ENCODE measurements around the gene KCNAB3.
A peak's percentile ranks its signal among the peaks of the same experiment; 100 is the strongest.
"Not testable (repeated sequence)": the region's sequence is repeated elsewhere in the genome, so short reads cannot be mapped to it uniquely, and the experiment has no call there.

KCNAB3 gene

DNA sequence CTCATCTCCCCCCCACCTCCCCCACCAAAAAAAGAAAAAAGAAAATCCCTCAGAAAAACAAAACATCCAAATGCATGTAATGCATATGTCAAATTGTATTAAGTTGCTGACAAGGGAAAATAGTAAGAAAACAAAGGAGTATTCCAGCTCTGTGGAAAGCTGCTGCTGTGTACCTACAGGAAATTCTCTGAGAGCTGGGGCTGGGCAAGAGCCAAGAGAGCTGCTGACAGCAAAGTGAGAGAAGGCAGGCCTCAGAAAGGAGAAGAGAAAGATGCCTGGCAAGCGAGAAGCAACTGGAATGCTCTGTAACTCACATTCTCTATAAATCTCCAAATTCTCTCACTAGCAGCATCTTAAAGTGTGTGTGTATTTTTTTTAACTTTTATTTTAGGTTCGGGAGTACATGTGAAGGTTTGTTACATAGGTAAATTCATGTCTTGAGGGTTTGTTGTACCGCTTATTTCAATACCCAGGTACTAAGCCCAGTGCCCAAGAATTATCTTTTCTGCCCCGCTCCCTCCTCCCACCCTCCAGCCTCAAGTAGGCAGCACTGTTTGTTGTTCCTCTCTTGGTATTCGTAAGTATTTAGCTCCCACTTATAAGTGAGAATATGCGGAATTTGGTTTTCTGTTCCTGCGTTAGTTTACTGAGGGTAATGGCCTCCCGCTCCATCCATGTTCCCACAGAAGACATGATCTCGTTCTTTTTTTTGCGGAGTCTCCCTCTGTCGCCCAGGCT lies 26.7 kb upstream of the KCNAB3 start:
- H3K36me3 ChIP-seq (ENCODE audit: control insufficient read depth in 2 of 2, insufficient read depth in 2 of 2, low read length in 2 of 2): no peaks in the 10 kb centered on the region
- no peak overlapping the region for H3K4me3 ChIP-seq (ENCODE audit: low read length in 2 of 2)
- H3K27ac ChIP-seq (ENCODE audit: low read length): peak overlapping the region; percentile 46
- H3K4me1 ChIP-seq (ENCODE audit: control insufficient read depth, insufficient read depth, low read length): peaks cover 20% of the 10 kb centered on the region
- H3K9me3 ChIP-seq (ENCODE audit: control insufficient read depth in 2 of 2, low read length in 2 of 2): no peaks in the 10 kb centered on the region
- H3K27me3 ChIP-seq (ENCODE audit: control insufficient read depth in 1 of 2, insufficient read depth in 2 of 2, low read length in 2 of 2): no peaks in the 10 kb centered on the region
- peak overlapping the region in 1 of 2 donors; percentile 42 for H3K9ac ChIP-seq (ENCODE audit: low read length in 2 of 2)

- Histone ChIP-seq H3K4me3 (ENCODE audit: low read length in 2 of 2) (no peak overlapping the region), H3K27me3 (ENCODE audit: control insufficient read depth in 1 of 2, insufficient read depth in 2 of 2, low read length in 2 of 2) (no peaks in the 10 kb centered on the region), H3K9ac (ENCODE audit: low read length in 2 of 2) (peak overlapping the region in 1 of 2 donors; percentile 16), H3K4me1 (ENCODE audit: control insufficient read depth, insufficient read depth, low read length) (peaks cover 20% of the 10 kb centered on the region), H3K27ac (ENCODE audit: low read length) (peak overlapping the region; percentile 46), H3K36me3 (ENCODE audit: control insufficient read depth in 2 of 2, insufficient read depth in 2 of 2, low read length in 2 of 2) (no peaks in the 10 kb centered on the region), H3K9me3 (ENCODE audit: control insufficient read depth in 2 of 2, low read length in 2 of 2) (no peaks in the 10 kb centered on the region)
Measured at GRCh38 chr17:7955414-7956227, 26.0 kb upstream of the KCNAB3 start.

- not testable (repeated sequence) for H3K27me3 ChIP-seq (ENCODE audit: control insufficient read depth in 1 of 2, insufficient read depth in 2 of 2, low read length in 2 of 2); H3K4me3 ChIP-seq (ENCODE audit: low read length in 2 of 2); H3K36me3 ChIP-seq (ENCODE audit: control insufficient read depth in 2 of 2, insufficient read depth in 2 of 2, low read length in 2 of 2); H3K9ac ChIP-seq (ENCODE audit: low read length in 2 of 2); H3K27ac ChIP-seq (ENCODE audit: low read length); H3K9me3 ChIP-seq (ENCODE audit: control insufficient read depth in 2 of 2, low read length in 2 of 2)
- H3K4me1 ChIP-seq (ENCODE audit: control insufficient read depth, insufficient read depth, low read length): peaks cover 20% of the 10 kb centered on the region
Measured at GRCh38 chr17:7953266-7953665, 23.6 kb upstream of the KCNAB3 start.

GRCh38 chr17:7951143-7951792 lies 21.6 kb upstream of the KCNAB3 start:
- H3K4me3 ChIP-seq (ENCODE audit: low read length in 2 of 2): peak overlapping the region in 1 of 2 donors; percentile 9
- peak overlapping the region; percentile 76 for H3K27ac ChIP-seq (ENCODE audit: low read length)
- peaks cover 15 to 23% of the 10 kb centered on the region in 2 donors for H3K36me3 ChIP-seq (ENCODE audit: control insufficient read depth in 2 of 2, insufficient read depth in 2 of 2, low read length in 2 of 2)
- H3K27me3 ChIP-seq (ENCODE audit: control insufficient read depth in 1 of 2, insufficient read depth in 2 of 2, low read length in 2 of 2): no peaks in the 10 kb centered on the region
- H3K9me3 ChIP-seq (ENCODE audit: control insufficient read depth in 2 of 2, low read length in 2 of 2): no peaks in the 10 kb centered on the region
- peak overlapping the region in 1 of 2 donors; percentile 50 for H3K9ac ChIP-seq (ENCODE audit: low read length in 2 of 2)
- peaks cover 16% of the 10 kb centered on the region for H3K4me1 ChIP-seq (ENCODE audit: control insufficient read depth, insufficient read depth, low read length)

GRCh38 chr17:7950578-7950977 lies 20.9 kb upstream of the KCNAB3 start:
- Histone ChIP-seq H3K36me3 (ENCODE audit: control insufficient read depth in 2 of 2, insufficient read depth in 2 of 2, low read length in 2 of 2) (peaks cover 22 to 30% of the 10 kb centered on the region in 2 donors), H3K27me3 (ENCODE audit: control insufficient read depth in 1 of 2, insufficient read depth in 2 of 2, low read length in 2 of 2) (no peaks in the 10 kb centered on the region), H3K27ac (ENCODE audit: low read length) (no peak overlapping the region), H3K9me3 (ENCODE audit: control insufficient read depth in 2 of 2, low read length in 2 of 2) (no peaks in the 10 kb centered on the region), H3K4me3 (ENCODE audit: low read length in 2 of 2) (no peak overlapping the region), H3K9ac (ENCODE audit: low read length in 2 of 2) (no peak overlapping the region), H3K4me1 (ENCODE audit: control insufficient read depth, insufficient read depth, low read length) (peaks cover 10% of the 10 kb centered on the region)

GRCh38 chr17:7947651-7948050 lies 18.0 kb upstream of the KCNAB3 start:
- Histone ChIP-seq H3K9ac (ENCODE audit: low read length in 2 of 2) (no peak overlapping the region), H3K9me3 (ENCODE audit: control insufficient read depth in 2 of 2, low read length in 2 of 2) (no peaks in the 10 kb centered on the region), H3K36me3 (ENCODE audit: control insufficient read depth in 2 of 2, insufficient read depth in 2 of 2, low read length in 2 of 2) (peaks cover 43 to 48% of the 10 kb centered on the region in 2 donors), H3K27ac (ENCODE audit: low read length) (no peak overlapping the region), H3K27me3 (ENCODE audit: control insufficient read depth in 1 of 2, insufficient read depth in 2 of 2, low read length in 2 of 2) (no peaks in the 10 kb centered on the region), H3K4me3 (ENCODE audit: low read length in 2 of 2) (no peak overlapping the region), H3K4me1 (ENCODE audit: control insufficient read depth, insufficient read depth, low read length) (peaks cover 4% of the 10 kb centered on the region)

GRCh38 chr17:7946441-7946840 lies 16.8 kb upstream of the KCNAB3 start:
- H3K36me3 ChIP-seq (ENCODE audit: control insufficient read depth in 2 of 2, insufficient read depth in 2 of 2, low read length in 2 of 2): peaks cover 48% of the 10 kb centered on the region in 2 donors
- H3K9me3 ChIP-seq (ENCODE audit: control insufficient read depth in 2 of 2, low read length in 2 of 2): no peaks in the 10 kb centered on the region
- H3K27me3 ChIP-seq (ENCODE audit: control insufficient read depth in 1 of 2, insufficient read depth in 2 of 2, low read length in 2 of 2): no peaks in the 10 kb centered on the region
- peaks cover under 1% of the 10 kb centered on the region for H3K4me1 ChIP-seq (ENCODE audit: control insufficient read depth, insufficient read depth, low read length)
- H3K9ac ChIP-seq (ENCODE audit: low read length in 2 of 2): no peak overlapping the region
- H3K27ac ChIP-seq (ENCODE audit: low read length): no peak overlapping the region
- H3K4me3 ChIP-seq (ENCODE audit: low read length in 2 of 2): no peak overlapping the region

- Histone ChIP-seq H3K9ac (ENCODE audit: low read length in 2 of 2) (no peak overlapping the region), H3K27ac (ENCODE audit: low read length) (no peak overlapping the region), H3K27me3 (ENCODE audit: control insufficient read depth in 1 of 2, insufficient read depth in 2 of 2, low read length in 2 of 2) (no peaks in the 10 kb centered on the region), H3K4me3 (ENCODE audit: low read length in 2 of 2) (no peak overlapping the region), H3K36me3 (ENCODE audit: control insufficient read depth in 2 of 2, insufficient read depth in 2 of 2, low read length in 2 of 2) (peaks cover 48 to 53% of the 10 kb centered on the region in 2 donors), H3K4me1 (ENCODE audit: control insufficient read depth, insufficient read depth, low read length) (no peaks in the 10 kb centered on the region), H3K9me3 (ENCODE audit: control insufficient read depth in 2 of 2, low read length in 2 of 2) (no peaks in the 10 kb centered on the region)
Measured at GRCh38 chr17:7945651-7946050, 16.0 kb upstream of the KCNAB3 start.

DNA sequence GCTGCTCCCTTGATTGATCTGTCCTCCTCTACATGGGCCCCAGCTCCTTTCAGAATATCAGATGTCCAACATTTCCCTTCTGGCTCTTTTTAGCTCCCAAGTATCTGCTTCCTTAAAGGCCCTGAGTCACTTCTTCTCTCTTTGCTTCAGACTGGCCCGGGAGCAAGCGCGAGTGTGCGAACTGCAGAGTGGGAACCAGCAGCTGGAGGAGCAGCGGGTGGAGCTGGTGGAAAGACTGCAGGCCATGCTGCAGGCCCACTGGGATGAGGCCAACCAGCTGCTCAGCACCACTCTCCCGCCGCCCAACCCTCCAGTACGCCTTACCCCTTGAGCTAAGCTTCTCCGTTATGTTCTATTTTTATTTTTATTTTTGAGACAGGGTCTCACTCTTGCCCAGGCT lies 14.7 kb upstream of the KCNAB3 start:
- peaks cover 53 to 62% of the 10 kb centered on the region in 2 donors for H3K36me3 ChIP-seq (ENCODE audit: control insufficient read depth in 2 of 2, insufficient read depth in 2 of 2, low read length in 2 of 2)

GRCh38 chr17:7943291-7943690 lies 13.6 kb upstream of the KCNAB3 start:
- H3K4me3 ChIP-seq (ENCODE audit: low read length in 2 of 2): no peak overlapping the region
- no peaks in the 10 kb centered on the region for H3K9me3 ChIP-seq (ENCODE audit: control insufficient read depth in 2 of 2, low read length in 2 of 2)
- H3K27me3 ChIP-seq (ENCODE audit: control insufficient read depth in 1 of 2, insufficient read depth in 2 of 2, low read length in 2 of 2): no peaks in the 10 kb centered on the region
- H3K4me1 ChIP-seq (ENCODE audit: control insufficient read depth, insufficient read depth, low read length): no peaks in the 10 kb centered on the region
- peaks cover 48 to 60% of the 10 kb centered on the region in 2 donors for H3K36me3 ChIP-seq (ENCODE audit: control insufficient read depth in 2 of 2, insufficient read depth in 2 of 2, low read length in 2 of 2)
- no peak overlapping the region for H3K27ac ChIP-seq (ENCODE audit: low read length)
- no peak overlapping the region for H3K9ac ChIP-seq (ENCODE audit: low read length in 2 of 2)

More for the DNA sequence above, 14.7 kb upstream of the KCNAB3 start:
- H3K4me3 ChIP-seq (ENCODE audit: low read length in 2 of 2): no peak overlapping the region
- no peaks in the 10 kb centered on the region for H3K4me1 ChIP-seq (ENCODE audit: control insufficient read depth, insufficient read depth, low read length)
- no peaks in the 10 kb centered on the region for H3K27me3 ChIP-seq (ENCODE audit: control insufficient read depth in 1 of 2, insufficient read depth in 2 of 2, low read length in 2 of 2)
- H3K9ac ChIP-seq (ENCODE audit: low read length in 2 of 2): no peak overlapping the region
- no peak overlapping the region for H3K27ac ChIP-seq (ENCODE audit: low read length)
- H3K9me3 ChIP-seq (ENCODE audit: control insufficient read depth in 2 of 2, low read length in 2 of 2): no peaks in the 10 kb centered on the region
